HepG2 (cell line): ENCODE measurements around the gene CYP27A1. TPM values are rescaled to one million over a fixed set of nuclear protein-coding genes. Genes with fewer than 3 reads are reported as not detected.
A peak's percentile ranks its signal among the peaks of the same experiment; 100 is the strongest.

Experiments used
- FOSL2 ChIP-seq: sonication (generic); formaldehyde crosslinking; IDR thresholded peaks from 2 replicates; pipeline ENCODE4 v1.4.0; 2020; ENCODE audit warnings: missing genetic modification reagents
- KLF12 ChIP-seq: sonication (generic); formaldehyde crosslinking; IDR thresholded peaks from 2 replicates; pipeline ENCODE4 v1.4.0; 2020; ENCODE audit warnings: missing genetic modification reagents, borderline replicate concordance
- NFATC3 ChIP-seq: sonication (generic); formaldehyde crosslinking; IDR thresholded peaks from 2 replicates; pipeline ENCODE4 v1.5.1; 2020; ENCODE audit warnings: mild to moderate bottlenecking, missing genetic modification reagents
- NFE2L2 ChIP-seq: fragments of 150-350 bp; IDR thresholded peaks from 2 replicates; pipeline ENCODE4 v1.6.1; 2014; ENCODE audit warnings: low read length
- PITX1 ChIP-seq: sonication (generic); formaldehyde crosslinking; IDR thresholded peaks from 2 replicates; pipeline ENCODE4 v1.5.1; 2020; ENCODE audit warnings: mild to moderate bottlenecking, missing genetic modification reagents
- RXRA ChIP-seq: sonication (generic); formaldehyde crosslinking; IDR thresholded peaks from 2 replicates; pipeline ENCODE4 v1.5.1; 2020; ENCODE audit warnings: missing genetic modification reagents
- TBX2 ChIP-seq: sonication (generic); formaldehyde crosslinking; IDR thresholded peaks from 2 replicates; pipeline ENCODE4 v1.5.0; 2020; ENCODE audit warnings: missing genetic modification reagents, mild to moderate bottlenecking, borderline replicate concordance
- ZNF180 ChIP-seq: sonication (generic); formaldehyde crosslinking; IDR thresholded peaks from 2 replicates; pipeline ENCODE4 v1.4.0; 2020; ENCODE audit warnings: low read depth, missing genetic modification reagents, borderline replicate concordance
- polyA plus RNA-seq, 8 experiments: library from polyadenylated mRNA; depleted of rRNA in 3 of 8; stranded (reverse) in 7 of 8; unstranded in 1 of 8; fragments of >200 nt; fragmentation: Illumina TruSeq in 4 of 8; extraction: Trizol in 4 of 8; gene quantifications; 2 replicates each; pipeline versions ENCODE4 v1.2.1 to v1.2.3, GENCODE V29; 2011 to 2016; ENCODE audit warnings: low read depth in 4 of 8, missing spikeins in 1 of 8, mixed read lengths in 1 of 8; ENCODE audit not compliant: insufficient read depth in 1 of 8
- total RNA-seq, 5 experiments: library from RNA; depleted of rRNA; stranded (reverse); fragments of >200 nt; fragmentation: Illumina TruSeq; extraction: Trizol; gene quantifications; 2 replicates each; pipeline ENCODE4 v1.2.3, GENCODE V29; 2016; ENCODE audit warnings: low read depth in 1 of 5
- TF ChIP-seq, protein P1 (sequence below): sonication (generic); formaldehyde crosslinking; IDR thresholded peaks from 2 replicates; pipeline ENCODE4 v1.4.0; 2020; ENCODE audit warnings: missing genetic modification reagents
- TF ChIP-seq, protein P2 (sequence below): sonication (generic); formaldehyde crosslinking; conservative IDR thresholded peaks from 2 replicates; pipeline ENCODE4 v1.4.0; 2020; ENCODE audit warnings: missing genetic modification reagents
- TF ChIP-seq, protein P3 (sequence below): IDR thresholded peaks from 2 replicates; pipeline ENCODE4 v1.6.1; 2016; ENCODE audit warnings: mild to moderate bottlenecking

Gene CYP27A1
- total and polyA plus RNA-seq, 2 of the 13 experiments (the other 11 are each of a cell fraction or from before 2014, with no cell fraction given), result 157 to 266 TPM

DNA sequence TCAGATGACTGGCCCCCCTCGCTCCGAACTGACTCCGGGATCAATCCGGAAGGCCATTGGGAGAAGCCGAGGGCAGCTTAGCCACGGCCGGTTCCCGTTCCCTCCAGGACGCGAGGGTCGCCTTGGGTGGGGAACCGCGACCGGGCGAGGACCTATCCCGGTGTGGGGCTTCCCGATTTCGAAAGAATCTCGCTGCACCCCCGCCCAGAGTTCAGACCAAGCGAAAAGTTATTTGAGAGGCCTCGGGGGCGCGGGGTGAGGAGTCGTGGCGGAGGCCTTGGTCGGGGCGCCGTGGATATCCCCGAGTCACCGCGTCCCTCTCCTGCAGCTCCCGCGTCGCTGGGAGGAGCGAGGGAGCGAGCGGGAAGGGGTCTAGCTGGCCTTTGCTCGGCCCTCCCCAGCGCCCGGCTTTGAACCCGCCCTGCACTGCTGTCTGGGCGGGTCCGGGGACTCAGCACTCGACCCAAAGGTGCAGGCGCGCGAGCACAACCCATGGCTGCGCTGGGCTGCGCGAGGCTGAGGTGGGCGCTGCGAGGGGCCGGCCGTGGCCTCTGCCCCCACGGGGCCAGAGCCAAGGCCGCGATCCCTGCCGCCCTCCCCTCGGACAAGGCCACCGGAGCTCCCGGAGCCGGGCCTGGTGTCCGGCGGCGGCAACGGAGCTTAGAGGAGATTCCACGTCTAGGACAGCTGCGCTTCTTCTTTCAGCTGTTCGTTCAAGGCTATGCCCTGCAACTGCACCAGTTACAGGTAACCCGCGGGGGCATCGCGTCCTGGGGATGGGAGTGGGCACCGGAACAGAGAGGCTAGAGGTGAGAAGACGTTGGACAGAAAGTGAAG, at the start of gene CYP27A1 (continued):
- TF ChIP-seq, protein P1, sequence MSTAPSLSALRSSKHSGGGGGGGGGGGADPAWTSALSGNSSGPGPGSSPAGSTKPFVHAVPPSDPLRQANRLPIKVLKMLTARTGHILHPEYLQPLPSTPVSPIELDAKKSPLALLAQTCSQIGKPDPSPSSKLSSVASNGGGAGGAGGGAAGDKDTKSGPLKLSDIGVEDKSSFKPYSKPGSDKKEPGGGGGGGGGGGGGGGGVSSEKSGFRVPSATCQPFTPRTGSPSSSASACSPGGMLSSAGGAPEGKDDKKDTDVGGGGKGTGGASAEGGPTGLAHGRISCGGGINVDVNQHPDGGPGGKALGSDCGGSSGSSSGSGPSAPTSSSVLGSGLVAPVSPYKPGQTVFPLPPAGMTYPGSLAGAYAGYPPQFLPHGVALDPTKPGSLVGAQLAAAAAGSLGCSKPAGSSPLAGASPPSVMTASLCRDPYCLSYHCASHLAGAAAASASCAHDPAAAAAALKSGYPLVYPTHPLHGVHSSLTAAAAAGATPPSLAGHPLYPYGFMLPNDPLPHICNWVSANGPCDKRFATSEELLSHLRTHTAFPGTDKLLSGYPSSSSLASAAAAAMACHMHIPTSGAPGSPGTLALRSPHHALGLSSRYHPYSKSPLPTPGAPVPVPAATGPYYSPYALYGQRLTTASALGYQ (CRISPR knock-in tag), result peak; percentile 88
- TF ChIP-seq KLF12 (peak; percentile 79), TBX2 (CRISPR knock-in tag) (peak; percentile 93; the same call in 1 of the 2 replicates), ZNF180 (CRISPR knock-in tag) (peak; percentile 30; the same call in 1 of the 2 replicates), FOSL2 (CRISPR knock-in tag) (no peak), RXRA (CRISPR knock-in tag) (peak; percentile 95), NFE2L2 (no peak), NFATC3 (CRISPR knock-in tag) (peak; percentile 44; the same call in 1 of the 2 replicates), PITX1 (CRISPR knock-in tag) (peak; percentile 70)
- TF ChIP-seq, protein P2, sequence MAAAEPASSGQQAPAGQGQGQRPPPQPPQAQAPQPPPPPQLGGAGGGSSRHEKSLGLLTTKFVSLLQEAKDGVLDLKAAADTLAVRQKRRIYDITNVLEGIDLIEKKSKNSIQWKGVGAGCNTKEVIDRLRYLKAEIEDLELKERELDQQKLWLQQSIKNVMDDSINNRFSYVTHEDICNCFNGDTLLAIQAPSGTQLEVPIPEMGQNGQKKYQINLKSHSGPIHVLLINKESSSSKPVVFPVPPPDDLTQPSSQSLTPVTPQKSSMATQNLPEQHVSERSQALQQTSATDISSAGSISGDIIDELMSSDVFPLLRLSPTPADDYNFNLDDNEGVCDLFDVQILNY, result peak; percentile 68
- TF ChIP-seq, protein P3, sequence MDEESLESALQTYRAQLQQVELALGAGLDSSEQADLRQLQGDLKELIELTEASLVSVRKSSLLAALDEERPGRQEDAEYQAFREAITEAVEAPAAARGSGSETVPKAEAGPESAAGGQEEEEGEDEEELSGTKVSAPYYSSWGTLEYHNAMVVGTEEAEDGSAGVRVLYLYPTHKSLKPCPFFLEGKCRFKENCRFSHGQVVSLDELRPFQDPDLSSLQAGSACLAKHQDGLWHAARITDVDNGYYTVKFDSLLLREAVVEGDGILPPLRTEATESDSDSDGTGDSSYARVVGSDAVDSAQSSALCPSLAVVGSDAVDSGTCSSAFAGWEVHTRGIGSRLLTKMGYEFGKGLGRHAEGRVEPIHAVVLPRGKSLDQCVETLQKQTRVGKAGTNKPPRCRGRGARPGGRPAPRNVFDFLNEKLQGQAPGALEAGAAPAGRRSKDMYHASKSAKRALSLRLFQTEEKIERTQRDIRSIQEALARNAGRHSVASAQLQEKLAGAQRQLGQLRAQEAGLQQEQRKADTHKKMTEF (CRISPR knock-in tag), result peak; percentile 92
